CD4-positive, alpha-beta memory T cell (primary cell): ENCODE data around the gene DNAJC2. TPM values are rescaled to one million over a fixed set of nuclear protein-coding genes. Genes with fewer than 3 reads are reported as not detected.
"Not testable (repeated sequence)": the region's sequence is repeated elsewhere in the genome, so short reads cannot be mapped to it uniquely, and the experiment has no call there.

Experiments used
- CTCF ChIA-PET: fragments of 350-600 bp; sonication (Branson Sonifier 250); formaldehyde crosslinking; loops from one replicate; lab custom pipeline; 2021; ENCODE audit warnings: inconsistent platforms; ENCODE audit not compliant: partially characterized antibody; lab: Charles Lee
- POLR2A ChIA-PET: fragments of 350-600 bp; sonication (Branson Sonifier 250); formaldehyde crosslinking; loops from one replicate; lab custom pipeline; 2021; ENCODE audit not compliant: partially characterized antibody; lab: Charles Lee
- DNase-seq, 5 donors: peaks; one replicate each; pipeline versions ENCODE4 v3.0.0 to v3.0.0-alpha.2; 2020 to 2022; ENCODE audit warnings: mixed read lengths in 1 of 5
- H3K27ac ChIP-seq: one replicate; pipeline ENCODE4 v1.7.0; 2013; ENCODE audit warnings: low read depth, low read length
- H3K27me3 ChIP-seq: 2 replicates; pipeline ENCODE4 v1.7.0; 2013; ENCODE audit warnings: mild to moderate bottlenecking, low read length, moderate library complexity; ENCODE audit not compliant: insufficient read depth
- H3K36me3 ChIP-seq: 2 replicates; pipeline ENCODE4 v1.7.0; 2013; ENCODE audit warnings: mild to moderate bottlenecking, low read length, moderate library complexity; ENCODE audit not compliant: insufficient read depth
- H3K4me1 ChIP-seq: 2 replicates; pipeline ENCODE4 v1.7.0; 2013; ENCODE audit warnings: mild to moderate bottlenecking, low read length, moderate library complexity; ENCODE audit not compliant: insufficient read depth
- H3K4me3 ChIP-seq, 2 donors: one replicate each; pipeline ENCODE4 v1.7.0; 2013; ENCODE audit warnings: low read length in 2 of 2, mild to moderate bottlenecking in 1 of 2
- H3K9me3 ChIP-seq, 2 donors: one replicate each; pipeline ENCODE4 v1.7.0; 2013; ENCODE audit warnings: low read length in 2 of 2, control low read depth in 1 of 2; ENCODE audit not compliant: control insufficient read depth in 1 of 2
- H3K27ac Mint-ChIP-seq, 7 donors: one replicate each; pipeline ENCODE4 v1.8.0; 2020 to 2021; ENCODE audit warnings: mixed read lengths in 7 of 7, mild to moderate bottlenecking in 6 of 7, inconsistent platforms in 3 of 7, moderate library complexity in 3 of 7
- H3K27me3 Mint-ChIP-seq, 2 donors: one replicate each; pipeline ENCODE4 v1.8.0; 2020 to 2021; ENCODE audit warnings: mixed read lengths in 2 of 2
- H3K36me3 Mint-ChIP-seq, 2 donors: one replicate each; pipeline ENCODE4 v1.8.0; 2020 to 2021; ENCODE audit warnings: mixed read lengths in 2 of 2, inconsistent platforms in 1 of 2, mild to moderate bottlenecking in 1 of 2
- H3K4me1 Mint-ChIP-seq, 4 donors: one replicate each; pipeline ENCODE4 v1.8.0; 2020 to 2021; ENCODE audit warnings: mixed read lengths in 4 of 4, mild to moderate bottlenecking in 1 of 4
- H3K4me3 Mint-ChIP-seq, 8 donors: one replicate each; pipeline ENCODE4 v1.8.0; 2020 to 2021; ENCODE audit warnings: mixed read lengths in 8 of 8, mild to moderate bottlenecking in 7 of 8, moderate library complexity in 6 of 8, inconsistent platforms in 3 of 8
- H3K9me3 Mint-ChIP-seq, 8 donors: one replicate each; pipeline ENCODE4 v1.8.0; 2020 to 2021; ENCODE audit warnings: mixed read lengths in 8 of 8, mild to moderate bottlenecking in 5 of 8, inconsistent platforms in 3 of 8, moderate library complexity in 1 of 8
- intact Hi-C: fragments of 100-400 bp; cut with micrococcal nuclease; formaldehyde crosslinking; loops from one replicate; pipeline ENCODE4 v1.15.1; 2023
- polyA plus RNA-seq, 2 donors: library from polyadenylated mRNA; unstranded; fragments of 300-500 nt; fragmentation: Illumina TruSeq; gene quantifications; one replicate each; pipeline ENCODE4 v1.2.3, GENCODE V29; 2021
- total RNA-seq, 2 experiments: library from RNA; stranded (reverse); gene quantifications; one replicate each; pipeline ENCODE4 v1.2.3, GENCODE V29; 2021

DNAJC2 gene
- total and polyA plus RNA-seq, 4 experiments from 2014 or later = 10.6 to 40.5 (median 31.3) TPM

GRCh38 chr7:103292122-103292521 is 52.4 kb downstream of the DNAJC2 start:
- H3K27ac Mint-ChIP-seq = no peak overlapping the region

DNA sequence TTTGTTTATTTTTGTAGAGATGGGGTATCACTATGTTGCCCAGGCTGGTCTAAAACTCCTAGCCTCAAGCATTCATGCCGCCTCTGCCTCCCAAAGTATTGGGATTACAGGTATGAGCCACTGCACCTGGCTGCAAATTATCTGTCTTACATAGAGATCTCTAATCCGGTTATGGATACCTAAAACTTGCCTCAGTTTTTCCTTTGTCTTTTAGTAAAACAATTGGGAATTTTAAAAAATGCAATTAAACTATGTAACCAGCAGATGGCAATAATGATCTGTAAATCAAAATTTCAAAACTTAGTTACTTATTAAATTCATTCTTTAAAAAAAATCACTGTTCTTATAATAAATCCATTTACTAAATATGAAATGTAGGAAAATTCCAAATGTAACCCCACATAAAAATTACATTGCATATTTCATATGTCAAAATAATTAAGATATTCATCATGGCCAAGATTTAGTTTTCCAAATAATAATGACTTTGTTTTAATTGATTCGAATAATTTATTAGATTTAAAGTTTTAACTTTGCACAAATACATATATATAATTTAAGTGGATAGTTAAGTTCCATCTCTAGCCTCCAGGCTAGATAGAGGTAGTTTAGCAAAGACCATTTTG is 61.7 kb downstream of the DNAJC2 start:
- H3K9me3 ChIP-seq, H3K36me3 ChIP-seq, H3K9me3 Mint-ChIP-seq, H3K36me3 Mint-ChIP-seq, H3K4me3 Mint-ChIP-seq, H3K4me3 ChIP-seq, H3K27me3 ChIP-seq, H3K27ac Mint-ChIP-seq, DNase-seq, H3K4me1 ChIP-seq, H3K27me3 Mint-ChIP-seq, POLR2A ChIA-PET, H3K27ac ChIP-seq: not testable (repeated sequence)
- intact Hi-C loops = loop anchor here (5.0 kb wide), 1 partner anchor 124 kb away; no protein-coding TSS in a partner anchor
- H3K4me1 Mint-ChIP-seq = peaks cover 11 to 31% (median 18%) of the 10 kb centered on the region in 4 donors
- CTCF ChIA-PET = interaction anchor here (0.7 kb wide), 1 partner anchor 441 kb away, joined by 3 read pairs; no protein-coding TSS in a partner anchor

More at GRCh38 chr7:103292122-103292521, 52.4 kb downstream of the DNAJC2 start:
- H3K27ac ChIP-seq = no peak overlapping the region
- no peaks in the 10 kb centered on the region for H3K27me3 ChIP-seq
- POLR2A ChIA-PET = no interaction called here
- no peaks in the 10 kb centered on the region for H3K9me3 Mint-ChIP-seq
- no peaks in the 10 kb centered on the region for H3K36me3 Mint-ChIP-seq
- H3K4me1 Mint-ChIP-seq = peaks cover 6 to 17% (median 11%) of the 10 kb centered on the region in 4 donors
- CTCF ChIA-PET = no interaction called here
- H3K4me3 Mint-ChIP-seq = no peak overlapping the region
- H3K27me3 Mint-ChIP-seq = peaks cover 2 to 9% of the 10 kb centered on the region in 2 donors
- H3K9me3 ChIP-seq = no peaks in the 10 kb centered on the region
- no peak for DNase-seq
- peaks cover 7% of the 10 kb centered on the region for H3K4me1 ChIP-seq
- H3K36me3 ChIP-seq = no peaks in the 10 kb centered on the region
- intact Hi-C loops = no loop called here
- H3K4me3 ChIP-seq = no peak overlapping the region

DNA sequence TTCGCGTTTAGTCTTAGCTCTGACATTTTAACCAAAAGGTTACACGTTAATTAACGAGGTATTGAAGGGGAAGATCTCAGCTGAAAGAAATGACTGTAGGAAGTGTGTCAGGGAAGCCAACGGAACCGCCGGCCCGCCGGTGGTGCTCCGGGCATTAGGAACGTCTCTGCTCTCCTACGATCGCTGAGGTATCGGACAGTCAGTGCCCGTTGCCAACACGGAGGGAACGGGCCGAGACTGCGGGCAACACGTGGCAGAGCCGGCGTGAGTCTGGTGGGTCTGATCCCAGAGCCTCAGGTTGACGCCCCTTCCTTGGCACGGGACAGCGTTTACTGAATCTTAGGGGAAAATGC is 63.8 kb downstream of the DNAJC2 start:
- POLR2A ChIA-PET = interaction anchor here (0.9 to 2.4 kb wide), 6 partner anchors 16 to 206 kb away, joined by 3 to 19 read pairs (median 3); partner anchors contain the start of genes ARMC10, DNAJC2, FBXL13 and PMPCB
- Histone ChIP-seq H3K4me3 (peak overlapping the region; percentile 57 to 61), H3K27ac (peak overlapping the region; percentile 77)
- intact Hi-C loops = loop anchor here (1.0 to 5.0 kb wide), 6 partner anchors 17 to 928 kb away; partner anchors contain the start of genes DNAJC2, FBXL13, NAPEPLD and ORC5
- H3K4me1 Mint-ChIP-seq = peaks cover 11 to 31% (median 18%) of the 10 kb centered on the region in 4 donors
- H3K4me1 ChIP-seq, H3K36me3 Mint-ChIP-seq, H3K27me3 Mint-ChIP-seq, H3K27me3 ChIP-seq, H3K36me3 ChIP-seq, H3K9me3 ChIP-seq, DNase-seq, H3K9me3 Mint-ChIP-seq: not testable (repeated sequence)
- CTCF ChIA-PET = interaction anchor here (1.0 to 2.0 kb wide), 3 partner anchors 15 to 126 kb away, joined by 3 to 9 read pairs (median 4); partner anchors contain the start of gene PMPCB
- H3K4me3 Mint-ChIP-seq = peak overlapping the region; percentile 95 to 99 (median 98)
- peak overlapping the region; percentile 87 to 100 (median 100) for H3K27ac Mint-ChIP-seq

DNA sequence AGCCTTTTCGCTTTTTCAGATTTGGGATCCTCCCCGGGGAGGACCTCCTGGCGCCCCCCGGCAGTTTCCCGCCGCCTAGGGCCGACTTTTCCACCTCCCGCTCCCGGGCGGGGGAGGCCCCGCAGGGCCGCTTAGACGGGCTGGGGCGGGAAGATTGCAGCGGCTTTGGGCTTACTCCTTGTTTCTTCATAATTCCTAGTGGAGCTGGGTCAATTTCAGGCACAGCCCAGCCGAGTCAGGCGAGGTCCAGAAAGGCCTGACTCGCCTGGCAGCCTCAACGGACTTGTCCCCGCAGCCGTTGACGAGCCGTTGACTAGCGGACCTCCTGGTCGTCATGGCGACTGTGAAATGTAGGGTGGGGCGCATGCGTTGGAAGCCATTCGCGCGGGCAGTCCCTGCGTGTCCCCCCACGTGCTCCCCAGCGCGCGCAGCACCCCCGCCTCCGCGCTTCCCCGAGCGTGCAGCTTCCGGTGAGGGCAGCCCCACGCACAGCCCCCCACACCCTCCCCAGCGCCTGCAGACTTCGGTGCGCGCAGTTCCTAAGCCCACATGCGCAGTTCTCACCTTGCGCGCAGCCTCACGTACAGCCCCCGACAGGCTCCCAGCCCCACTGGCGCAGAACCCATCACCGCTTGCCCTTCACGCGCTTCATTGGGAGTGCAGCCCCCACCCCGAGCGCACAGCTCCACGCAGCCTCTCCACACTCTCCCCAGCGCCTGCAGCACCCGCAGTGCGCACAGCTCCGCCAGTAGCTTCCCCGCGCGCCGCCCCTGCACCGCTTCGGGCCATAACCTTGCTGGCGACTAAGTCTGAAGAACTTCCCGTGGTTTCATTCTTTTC is 64.4 kb downstream of the DNAJC2 start:
- Mint-ChIP-seq H3K4me3 (peak overlapping the region; percentile 95 to 99 (median 98)), H3K27ac (peak overlapping the region; percentile 87 to 100 (median 100)), H3K4me1 (peaks cover 11 to 31% (median 18%) of the 10 kb centered on the region in 4 donors)
- not testable (repeated sequence) for H3K27me3 ChIP-seq, H3K36me3 ChIP-seq, H3K9me3 Mint-ChIP-seq, H3K9me3 ChIP-seq, H3K4me1 ChIP-seq, H3K27me3 Mint-ChIP-seq, H3K36me3 Mint-ChIP-seq
- peak; percentile 91 to 96 (median 93) for DNase-seq
- Histone ChIP-seq H3K4me3 (peak overlapping the region; percentile 57 to 61), H3K27ac (peak overlapping the region; percentile 83)
- ChIA-PET POLR2A (interaction anchor here (0.7 to 2.4 kb wide), 7 partner anchors 17 to 532 kb away, joined by 3 to 19 read pairs (median 3); partner anchors contain the start of genes ARMC10, DNAJC2, FAM185A and FBXL13), CTCF (interaction anchor here (1.0 to 2.0 kb wide), 3 partner anchors 16 to 126 kb away, joined by 3 to 9 read pairs (median 4); partner anchors contain the start of gene PMPCB)
- intact Hi-C loops = loop anchor here (1.0 to 5.0 kb wide), 6 partner anchors 17 to 928 kb away; partner anchors contain the start of genes DNAJC2, FBXL13, NAPEPLD and ORC5

DNA sequence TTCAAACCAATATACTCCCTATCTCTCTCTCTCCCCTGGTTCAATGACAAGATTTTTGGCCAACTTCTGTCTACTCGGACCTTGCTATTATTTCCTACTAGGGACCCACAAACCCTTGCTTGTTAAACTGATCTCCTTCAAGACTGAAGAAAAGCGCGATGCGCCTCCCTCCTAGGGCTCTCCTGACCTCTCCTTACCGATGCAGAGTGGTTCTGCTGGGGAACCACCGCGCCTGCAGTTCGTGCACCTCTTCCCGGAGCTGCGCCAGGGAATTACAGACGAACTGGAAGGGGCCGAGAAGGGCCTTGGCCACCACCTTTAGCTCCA is 65.0 kb downstream of the DNAJC2 start:
- H3K4me1 ChIP-seq, H3K9me3 Mint-ChIP-seq, H3K9me3 ChIP-seq, H3K36me3 ChIP-seq, H3K27me3 Mint-ChIP-seq, intact Hi-C loops, H3K27me3 ChIP-seq, H3K36me3 Mint-ChIP-seq: not testable (repeated sequence)
- H3K4me3 Mint-ChIP-seq = peak overlapping the region; percentile 95 to 99 (median 98)
- POLR2A ChIA-PET = interaction anchor here (0.7 to 2.4 kb wide), 4 partner anchors 17 to 531 kb away, joined by 3 to 19 read pairs (median 6); partner anchors contain the start of genes ARMC10, FAM185A, FBXL13 and PMPCB
- Histone ChIP-seq H3K27ac (peak overlapping the region; percentile 83), H3K4me3 (peak overlapping the region; percentile 52 to 61)
- DNase-seq = peak in 1 of 5 donors; percentile 40
- CTCF ChIA-PET = interaction anchor here (1.3 to 2.0 kb wide), 2 partner anchors 17 to 18 kb away, joined by 4 to 9 read pairs; partner anchors contain the start of gene PMPCB
- peaks cover 11 to 31% (median 18%) of the 10 kb centered on the region in 4 donors for H3K4me1 Mint-ChIP-seq
- peak overlapping the region; percentile 87 to 100 (median 100) for H3K27ac Mint-ChIP-seq

- H3K36me3 ChIP-seq, DNase-seq, H3K4me3 ChIP-seq, POLR2A ChIA-PET, H3K27ac ChIP-seq, H3K9me3 Mint-ChIP-seq, H3K4me1 ChIP-seq, H3K27me3 ChIP-seq, H3K27me3 Mint-ChIP-seq, H3K9me3 ChIP-seq, intact Hi-C loops: not testable (repeated sequence)
- CTCF ChIA-PET = interaction anchor here (0.6 kb wide), 1 partner anchor 520 kb away, joined by 5 read pairs; no protein-coding TSS in a partner anchor
- Mint-ChIP-seq H3K4me1 (peaks cover 11 to 31% (median 18%) of the 10 kb centered on the region in 4 donors), H3K27ac (peak overlapping the region in 5 of 7 donors; percentile 48 to 71 (median 59)), H3K36me3 (peaks cover 8 to 12% of the 10 kb centered on the region in 2 donors), H3K4me3 (peak overlapping the region in 1 of 8 donors; percentile 25)
Measured at GRCh38 chr7:103278195-103278594, 66.4 kb downstream of the DNAJC2 start.
